NCI-H82 (cell line): Measurements from ENCODE around the gene SLC1A1.
"Not testable (repeated sequence)": the region's sequence is repeated elsewhere in the genome, so short reads cannot be mapped to it uniquely, and the experiment has no call there.

Source experiments
- DNase-seq: peaks from one replicate; lab custom pipeline; 2025; lab: John Stamatoyannopoulos, UW

The SLC1A1 gene

DNA sequence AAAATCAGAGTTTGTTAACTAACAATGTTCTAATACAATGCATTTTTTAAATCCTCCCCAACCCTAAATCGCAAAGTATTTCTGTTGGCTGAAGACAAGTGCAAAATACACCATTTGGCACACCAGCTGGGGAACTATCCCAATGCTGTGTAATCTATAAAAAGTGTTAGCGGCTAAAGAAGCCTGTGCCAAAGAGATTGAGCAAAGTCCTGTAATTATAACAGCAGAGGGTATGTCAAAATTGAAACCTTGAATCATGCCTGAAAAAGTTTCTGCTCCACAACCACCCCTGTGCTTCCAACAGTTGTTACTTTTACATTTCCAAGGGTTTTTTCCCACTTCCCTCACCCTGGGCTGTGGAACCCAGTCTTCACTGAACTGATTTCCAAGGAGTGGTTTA lies 88.7 kb downstream of the SLC1A1 start:
- DNase-seq = peak; percentile 25

GRCh38 chr9:4581035-4581760 lies 90.9 kb downstream of the SLC1A1 start:
- DNase-seq = peak; percentile 34

DNA sequence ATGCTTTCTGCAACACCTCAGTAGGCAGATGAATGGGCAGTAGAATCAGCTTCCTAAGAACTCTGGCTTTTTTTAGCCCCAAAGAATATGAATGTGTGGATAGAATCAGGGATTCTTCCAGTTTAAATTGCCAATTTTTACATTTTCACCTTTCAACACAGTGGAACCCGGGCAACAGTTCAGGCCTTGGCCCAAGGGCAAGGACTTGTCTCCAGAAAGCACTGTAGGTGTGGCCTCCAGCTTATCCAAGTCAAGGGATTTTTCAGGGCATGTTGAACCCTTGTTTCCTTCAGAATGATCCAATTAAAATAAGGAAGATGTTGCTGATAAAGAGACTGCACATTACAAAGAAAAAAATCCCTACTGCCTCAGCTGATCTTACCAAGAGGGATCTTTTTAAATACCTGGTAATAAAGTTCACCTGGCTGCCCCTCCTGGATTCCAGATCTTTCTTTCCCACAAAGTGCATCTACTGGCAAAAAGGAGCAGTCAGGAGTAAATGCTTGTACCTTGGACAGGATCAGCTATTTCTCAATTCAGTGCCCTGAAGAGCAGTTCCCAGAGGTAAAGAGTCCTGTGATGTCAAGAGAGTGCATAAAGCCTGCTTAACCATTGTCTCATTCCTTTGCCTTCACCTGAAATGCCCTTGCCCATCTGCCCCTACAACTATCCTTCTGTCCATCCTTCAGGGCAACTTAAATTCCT lies 91.7 kb downstream of the SLC1A1 start:
- DNase-seq = peak; percentile 35

DNA sequence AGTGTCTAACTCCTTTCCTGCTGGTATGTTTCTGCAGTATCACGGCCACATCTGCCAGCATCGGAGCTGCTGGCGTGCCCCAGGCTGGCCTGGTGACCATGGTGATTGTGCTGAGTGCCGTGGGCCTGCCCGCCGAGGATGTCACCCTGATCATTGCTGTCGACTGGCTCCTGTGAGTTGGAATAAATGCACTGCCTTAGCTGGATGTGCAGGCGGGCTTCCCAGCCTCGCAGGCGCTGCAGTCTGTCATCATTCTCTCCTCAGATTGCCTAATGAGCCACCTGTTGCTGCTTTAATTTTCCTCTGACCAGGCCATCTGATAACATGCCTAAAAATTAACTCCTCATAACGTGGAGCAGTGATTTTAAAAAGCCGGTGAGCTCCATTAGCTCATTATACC lies 92.7 kb downstream of the SLC1A1 start:
- DNase-seq = peak; percentile 37

DNA sequence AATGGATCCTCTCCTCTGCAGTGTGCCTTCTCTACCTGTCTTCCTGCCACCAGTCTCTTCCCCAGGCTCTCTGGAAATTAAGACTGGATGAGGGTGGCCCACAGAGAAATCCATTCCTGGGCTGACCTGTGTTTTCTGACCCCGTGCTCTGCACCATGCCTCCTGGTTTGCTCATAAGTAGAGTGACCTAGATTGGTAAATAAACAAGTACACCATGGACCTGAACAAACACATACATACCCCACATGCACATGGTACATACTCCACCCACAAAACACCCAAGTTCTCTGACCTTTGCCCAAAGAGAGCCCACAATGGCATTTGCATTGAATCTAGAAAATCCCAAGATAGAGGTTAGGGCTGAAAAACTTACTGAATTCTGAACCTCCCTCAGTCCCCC lies 94.4 kb downstream of the SLC1A1 start:
- no peak for DNase-seq

- DNase-seq = no peak
These were observed 94.9 kb downstream of the SLC1A1 start for GRCh38 chr9:4585135-4585534.

DNA sequence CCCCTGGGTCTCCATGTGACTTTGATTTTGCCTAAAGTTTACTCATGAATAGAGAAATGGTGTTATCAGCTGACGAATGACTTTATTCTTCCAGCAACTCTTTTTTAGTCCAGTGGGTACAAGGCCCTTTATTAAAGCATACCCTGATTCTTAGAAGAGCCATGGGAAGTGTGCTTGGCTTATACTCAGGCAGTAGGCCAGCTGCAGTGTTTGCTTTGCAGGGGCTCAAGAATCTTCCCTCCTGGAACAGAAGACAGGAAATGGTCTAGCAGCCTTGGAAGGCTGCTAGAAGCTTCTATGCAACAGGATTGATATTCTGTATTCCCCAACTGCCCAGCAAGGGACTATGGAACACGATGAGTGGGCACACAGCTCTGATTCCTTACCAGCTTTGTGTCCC lies 98.5 kb downstream of the SLC1A1 start:
- no peak for DNase-seq

- DNase-seq = no peak
These were observed 100.3 kb downstream of the SLC1A1 start for GRCh38 chr9:4590430-4591122.

DNA sequence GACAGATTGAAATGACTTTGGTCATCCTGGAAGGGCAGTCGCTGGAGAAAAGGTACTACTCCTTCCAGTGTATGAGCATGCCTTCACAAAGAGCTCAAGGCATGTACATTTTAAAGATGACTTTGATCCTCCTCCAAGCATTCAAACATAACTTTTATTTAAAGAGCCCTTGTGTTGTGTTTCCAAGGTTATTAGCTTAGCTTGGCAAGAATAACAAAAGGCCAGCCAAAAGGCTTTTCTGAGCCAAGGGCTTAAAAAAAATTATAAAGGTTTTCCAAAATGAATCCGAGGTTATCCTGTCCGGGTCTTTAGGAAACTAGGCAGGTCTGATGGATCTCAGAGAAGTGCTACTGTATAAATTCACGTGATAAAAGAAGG lies 100.8 kb downstream of the SLC1A1 start:
- DNase-seq = no peak

DNA sequence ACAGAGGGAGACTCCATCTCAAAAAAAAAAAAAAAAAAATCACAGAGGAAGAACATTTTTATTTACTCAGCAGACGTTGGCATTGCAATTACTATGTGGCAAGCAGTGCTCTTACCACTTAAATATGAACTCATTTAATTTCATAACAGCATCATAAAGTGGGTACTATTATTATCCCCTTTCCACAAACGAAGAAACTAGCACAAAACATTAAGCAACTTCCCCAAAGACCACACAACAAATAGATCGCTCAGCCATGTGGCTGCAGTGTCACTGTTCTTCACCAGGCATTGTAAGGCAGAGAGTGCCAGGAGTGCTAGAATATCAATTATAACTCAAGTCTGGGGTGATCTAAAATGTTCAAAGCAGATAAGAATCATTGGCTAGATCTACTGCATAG lies 102.0 kb downstream of the SLC1A1 start:
- no peak for DNase-seq

DNA sequence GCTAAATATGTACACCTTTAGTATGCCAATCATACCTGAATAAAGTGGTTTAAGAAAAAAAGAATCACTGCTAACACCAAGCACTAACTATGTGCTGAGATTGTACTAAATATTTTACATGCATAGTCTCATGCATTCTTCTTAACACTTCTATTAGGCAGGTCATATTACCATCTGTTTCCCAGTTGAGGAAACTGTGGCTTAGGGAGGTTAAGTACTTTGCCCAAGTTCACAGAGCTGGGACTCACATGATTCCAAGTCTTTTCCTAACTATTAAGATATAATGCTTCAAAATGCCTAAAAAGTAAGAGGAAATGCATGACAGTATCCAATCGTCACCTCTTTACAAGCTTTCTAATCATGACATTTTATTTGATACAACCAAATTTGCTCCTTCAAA lies 102.6 kb downstream of the SLC1A1 start:
- no peak for DNase-seq

DNA sequence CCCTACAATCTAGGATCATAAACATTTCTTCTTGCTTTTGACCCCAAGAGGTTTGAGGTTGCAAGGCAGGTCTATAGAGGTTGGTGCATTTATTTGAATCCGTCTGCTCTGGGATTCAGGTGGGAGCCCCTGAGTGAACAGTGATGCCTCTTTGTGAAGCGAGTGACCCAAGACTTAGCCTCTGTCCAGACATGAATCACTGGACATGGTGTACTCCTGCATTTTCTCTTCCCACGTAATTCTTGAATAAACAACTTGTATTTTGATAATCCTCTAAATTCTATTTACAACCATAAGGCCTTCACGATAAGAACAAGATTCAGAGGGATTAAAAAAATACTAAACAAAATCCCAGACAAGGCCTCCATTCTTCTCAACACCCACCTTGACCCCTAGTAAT lies 104.3 kb downstream of the SLC1A1 start:
- DNase-seq = no peak

DNA sequence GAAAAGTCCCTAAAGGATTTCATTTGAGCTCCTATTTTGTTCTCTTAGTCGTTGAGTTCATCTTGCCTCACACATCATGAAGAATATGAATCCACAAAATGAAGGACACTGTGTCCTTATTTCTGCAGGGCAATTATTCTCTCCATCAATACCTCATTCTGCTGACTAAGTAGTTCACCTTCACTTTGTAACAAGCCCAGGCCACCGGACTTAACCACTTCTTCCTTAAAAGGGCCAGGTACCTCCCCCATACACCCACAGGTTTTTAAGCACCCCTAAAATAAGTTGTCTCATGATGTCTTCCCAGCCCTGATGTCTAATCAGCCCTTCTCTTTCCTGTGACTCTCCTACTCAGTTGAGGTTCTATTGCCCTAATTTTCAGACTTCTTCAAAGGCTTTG lies 104.7 kb downstream of the SLC1A1 start:
- no peak for DNase-seq

DNA sequence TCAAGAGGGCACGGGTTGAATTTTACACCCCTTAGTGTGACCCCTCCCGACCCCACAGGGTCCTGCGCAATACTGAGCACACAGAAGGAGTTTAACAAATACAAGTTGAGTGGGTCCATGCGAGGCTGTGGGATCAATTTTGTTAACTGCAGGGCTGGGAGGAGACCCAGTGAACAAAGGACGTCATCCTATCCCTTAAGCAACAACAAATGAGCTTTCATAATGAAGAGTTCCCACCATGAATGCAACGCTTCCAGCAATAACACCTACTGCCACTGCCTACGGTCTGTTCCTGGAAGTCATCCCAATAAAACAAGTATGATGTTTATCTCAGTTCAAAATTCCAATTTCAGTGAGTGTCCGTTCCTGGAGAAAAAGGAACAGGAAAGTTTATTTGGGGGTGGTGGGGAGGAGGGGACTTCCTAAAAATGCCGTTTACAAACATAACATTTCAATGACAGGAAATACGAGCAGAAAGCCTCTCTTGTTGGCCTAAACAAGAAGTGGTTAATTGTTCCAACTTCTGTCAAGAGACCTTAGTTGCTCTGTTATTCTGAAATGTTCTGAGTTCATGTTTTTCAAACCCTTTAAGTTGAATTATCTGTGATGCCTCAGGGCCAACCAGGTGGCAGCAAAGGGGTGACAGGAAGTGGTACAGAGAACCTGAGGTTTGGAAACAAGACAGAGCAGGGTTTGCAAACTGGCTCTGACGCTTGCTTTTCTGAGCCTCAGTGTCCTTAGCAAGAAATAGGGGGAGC lies 106.1 kb downstream of the SLC1A1 start:
- no peak for DNase-seq

GRCh38 chr9:4600368-4600767 lies 110.1 kb downstream of the SLC1A1 start:
- DNase-seq = no peak

DNA sequence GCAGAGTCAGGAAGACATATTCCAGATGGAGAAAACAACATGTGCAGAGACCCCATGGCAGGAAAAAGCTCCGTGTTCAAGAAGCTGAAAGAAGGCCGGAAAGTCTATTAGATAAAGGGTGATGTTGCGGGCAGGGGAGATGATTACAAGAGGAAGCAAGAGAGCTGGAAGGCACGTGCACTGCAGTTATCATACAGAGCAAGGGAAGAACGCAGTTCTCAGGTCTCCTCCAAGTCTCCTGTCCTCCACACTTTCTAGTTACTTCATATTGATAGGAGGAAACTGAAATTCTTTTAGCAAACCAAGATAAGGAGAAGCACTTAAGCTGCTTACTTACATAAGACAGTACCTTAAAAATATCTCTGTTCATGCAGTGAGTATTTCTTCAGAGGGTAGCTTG lies 113.6 kb downstream of the SLC1A1 start:
- DNase-seq = no peak

- DNase-seq = peak; percentile 84
These were observed 114.4 kb downstream of the SLC1A1 start for GRCh38 chr9:4604678-4605095.

DNA sequence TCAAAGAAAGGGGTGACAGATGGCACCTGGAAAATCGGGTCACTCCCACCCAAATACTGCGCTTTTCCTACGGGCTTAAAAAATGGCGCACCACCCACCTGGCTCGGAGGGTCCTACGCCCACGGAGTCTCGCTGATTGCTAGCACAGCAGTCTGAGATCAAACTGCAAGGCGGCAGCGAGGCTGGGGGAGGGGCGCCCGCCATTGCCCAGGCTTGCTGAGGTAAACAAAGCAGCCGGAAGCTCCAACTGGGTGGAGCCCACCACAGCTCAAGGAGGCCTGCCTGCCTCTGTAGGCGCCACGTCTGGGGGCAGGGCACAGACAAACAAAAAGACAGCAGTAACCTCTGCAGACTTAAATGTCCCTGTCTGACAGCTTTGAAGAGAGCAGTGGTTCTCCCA lies 115.8 kb downstream of the SLC1A1 start:
- DNase-seq = not testable (repeated sequence)

- no peak for DNase-seq
These were observed 124.4 kb downstream of the SLC1A1 start for GRCh38 chr9:4614627-4615026.

GRCh38 chr9:4615251-4615650 lies 125.0 kb downstream of the SLC1A1 start:
- DNase-seq = no peak

GRCh38 chr9:4615778-4616177 lies 125.5 kb downstream of the SLC1A1 start:
- no peak for DNase-seq

DNA sequence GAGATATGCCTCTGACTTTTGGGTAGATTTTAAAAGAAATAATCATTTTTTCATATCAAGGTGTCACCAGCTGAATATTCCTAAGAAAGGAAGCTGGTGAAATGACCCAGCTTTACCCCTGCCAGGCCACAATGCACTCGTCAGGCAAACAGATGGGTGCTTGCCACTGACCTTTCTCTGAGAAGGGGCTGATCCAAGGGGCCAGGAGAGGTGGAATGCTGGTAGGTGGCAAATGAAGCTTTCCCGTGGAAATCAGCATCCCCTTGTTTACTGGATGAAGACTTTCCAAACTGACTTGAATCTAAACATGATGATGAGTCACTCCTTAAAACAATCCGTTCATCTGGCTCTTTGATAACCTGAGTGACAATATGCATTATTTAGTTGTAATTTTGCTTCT lies 127.5 kb downstream of the SLC1A1 start:
- DNase-seq = no peak
